ENCODE results near the gene P2RX1. TPM values are rescaled to one million over a fixed set of nuclear protein-coding genes. Genes with fewer than 3 reads are reported as not detected.

The P2RX1 gene
- total RNA-seq, 4 donors from 2014 or later = 1.2 to 13.0 (median 2.1) TPM

- DNase-seq = no peak
- intact Hi-C loops (cut with DNase I) = no loop called here
- Histone ChIP-seq H3K4me3 (no peak overlapping the region), H3K36me3 (peaks cover 0 to 24% (median 4%) of the 10 kb centered on the region in 3 donors), H3K4me1 (peaks cover 7 to 28% (median 18%) of the 10 kb centered on the region in 3 donors), H3K27me3 (peaks cover 0 to 8% (median 0%) of the 10 kb centered on the region in 4 donors), H3K9me3 (no peaks in the 10 kb centered on the region), H3K27ac (no peak overlapping the region)
- WGBS, 2 donors = 84 to 100% methylated on average over 2 to 6 of the region's 9 CpGs
- no peak for TF ChIP-seq POLR2A (IDR thresholded peaks at IDR 0.05)
- TF ChIP-seq CTCF (IDR thresholded peaks at IDR 0.05) = no peak
Observed at GRCh38 chr17:3847165-3847670, 69.0 kb downstream of the P2RX1 start.

Other genes with a start within 250 kb of the P2RX1 start
- 100 to 1,000 TPM; 185 to 371 (median 293) TPM for gene TAX1BP3, start 247.9 kb downstream of the P2RX1 start, total RNA-seq
- gene EMC6, start 247.7 kb downstream of the P2RX1 start, total RNA-seq = 10 to 100 TPM; 14.5 to 26.3 (median 19.0) TPM
- gene P2RX5, start 220.3 kb downstream of the P2RX1 start, total RNA-seq = 1 to 10 TPM in 1 of 4 donors, under 1 TPM in 2, not detected in 1; 0.38 to 1.1 (median 0.97) TPM
- gene HASPIN, start 192.6 kb downstream of the P2RX1 start, total RNA-seq = 1 to 10 TPM; 1.4 to 5.4 (median 3.0) TPM
- 10 to 100 TPM in 3 of 4 donors, 1 to 10 TPM in 1; 5.7 to 40.5 (median 26.9) TPM for gene ITGAE, start 115.3 kb downstream of the P2RX1 start, total RNA-seq
- gene NCBP3, start 70.2 kb downstream of the P2RX1 start, total RNA-seq = 10 to 100 TPM; 12.1 to 26.1 (median 17.1) TPM
- 1 to 10 TPM; 3.3 to 9.5 (median 3.8) TPM for gene CAMKK1, start 23.4 kb downstream of the P2RX1 start, total RNA-seq
- 1 to 10 TPM; 2.7 to 9.9 (median 5.3) TPM for gene ATP2A3, start 48.0 kb upstream of the P2RX1 start, total RNA-seq
- gene ZZEF1, start 226.6 kb upstream of the P2RX1 start, total RNA-seq = 10 to 100 TPM; 24.8 to 72.9 (median 36.4) TPM
- 10 to 100 TPM; 15.4 to 21.0 (median 18.3) TPM for gene CYB5D2, start 226.7 kb upstream of the P2RX1 start, total RNA-seq

Measured in esophagus squamous epithelium (tissue), 5 donors.